NCI-H345 treated with DMSO at 0.1 percent for 48 hours (cell line): ENCODE data around the gene SNX33.
"Not testable (repeated sequence)": the region's sequence is repeated elsewhere in the genome, so short reads cannot be mapped to it uniquely, and the experiment has no call there.

Experiments
- DNase-seq: peaks from one replicate; lab custom pipeline; 2025; ENCODE audit not compliant: unreplicated experiment; lab: John Stamatoyannopoulos, UW

SNX33 gene

DNA sequence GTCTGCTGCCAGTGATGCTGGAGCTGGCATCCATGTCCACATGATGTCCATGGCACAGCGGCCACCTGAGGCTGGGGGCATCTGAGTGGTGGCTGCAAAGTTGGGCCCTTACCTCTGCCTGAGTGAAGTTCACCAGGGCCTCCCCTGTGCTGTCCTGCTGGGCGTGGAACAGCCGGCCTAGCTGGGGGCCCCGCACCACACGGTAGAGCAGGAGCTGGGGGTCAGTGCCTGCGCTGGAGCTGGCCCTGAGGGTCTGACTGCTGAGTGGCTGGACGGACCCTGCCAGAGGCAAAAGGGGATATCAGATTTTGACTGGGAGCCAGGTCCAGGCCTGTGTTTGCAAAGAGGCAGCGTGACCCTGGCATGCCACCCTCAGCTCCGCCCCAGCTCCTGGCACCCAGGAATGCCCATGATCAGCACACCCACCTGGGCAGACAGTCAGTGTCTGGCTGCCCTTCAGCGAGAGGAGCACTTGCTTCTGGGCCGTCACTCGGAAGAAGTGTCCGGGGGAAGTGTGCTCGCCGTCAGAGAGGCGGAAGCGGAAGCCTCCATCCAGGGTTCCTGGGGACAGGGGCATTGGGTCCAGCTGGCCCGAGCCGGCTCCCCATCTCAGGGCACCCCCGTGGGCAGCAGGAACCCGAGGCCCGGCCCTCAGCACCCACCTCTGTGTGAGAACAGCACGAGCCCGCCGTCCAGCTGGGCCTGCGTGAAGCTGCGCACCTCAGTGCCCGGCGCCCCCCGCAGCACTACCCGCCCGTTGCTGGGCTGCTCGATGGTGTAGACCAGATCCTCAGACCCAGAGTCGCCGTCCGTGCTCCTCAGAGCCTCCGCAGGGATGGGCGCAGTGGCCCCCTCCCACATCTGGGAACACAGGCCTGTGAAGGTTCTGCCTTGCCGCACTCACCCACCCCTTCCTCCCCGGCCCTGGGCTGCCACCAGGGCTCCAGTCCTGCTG lies 34.7 kb downstream of the SNX33 start:
- no peak for DNase-seq

DNA sequence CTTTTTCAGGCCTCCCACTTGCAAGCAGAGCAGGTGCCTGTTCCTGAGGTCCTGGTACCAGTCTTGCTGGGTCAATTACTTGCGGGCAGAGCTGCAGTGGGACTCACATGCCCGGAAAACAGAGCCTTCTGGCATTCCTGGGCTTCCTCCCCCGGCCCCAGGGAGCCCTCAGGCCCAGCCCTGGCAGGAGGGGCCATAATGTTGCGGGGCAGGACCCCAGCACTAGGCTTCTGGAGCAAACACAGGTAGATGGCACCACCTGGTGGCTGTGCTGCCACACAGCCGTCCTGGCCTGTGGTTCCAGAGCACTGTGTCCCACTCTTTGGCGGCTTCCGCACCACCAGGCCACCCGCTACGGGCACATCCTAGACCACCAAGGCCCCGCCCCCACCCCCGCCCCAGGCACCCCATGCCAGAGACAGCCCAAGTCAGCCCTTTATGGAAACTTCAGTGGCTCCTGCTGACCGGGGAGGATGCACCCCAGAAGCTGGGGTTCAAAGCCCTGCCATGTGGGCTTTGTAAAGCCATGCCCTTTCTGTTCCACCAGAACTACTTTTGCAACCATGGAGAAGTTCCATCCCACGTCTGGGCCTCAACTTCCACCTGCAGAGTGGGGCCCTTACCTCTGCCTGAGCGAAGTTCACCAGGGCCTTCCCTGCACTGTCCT lies 36.1 kb downstream of the SNX33 start:
- peak; percentile 12 for DNase-seq

DNA sequence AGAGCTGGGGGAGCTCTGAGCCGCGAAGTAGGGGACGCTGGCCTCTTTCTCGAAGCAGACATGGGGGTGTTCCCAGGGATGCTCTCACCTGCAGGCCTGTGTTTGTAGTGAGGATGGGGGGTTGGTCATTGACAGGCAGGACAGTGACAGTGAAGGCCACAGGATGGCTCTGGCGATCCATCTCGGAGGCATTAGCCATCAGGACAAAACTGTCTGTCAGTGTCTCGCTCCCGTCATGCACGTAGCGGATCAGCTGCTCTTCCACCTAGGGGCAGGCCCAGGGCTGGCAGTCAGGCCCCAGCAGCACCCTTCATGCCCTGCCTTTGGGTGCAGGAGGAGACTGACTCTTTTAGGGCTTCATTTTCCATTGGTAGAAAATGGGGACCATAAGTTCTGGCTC lies 36.9 kb downstream of the SNX33 start:
- DNase-seq, result no peak

DNA sequence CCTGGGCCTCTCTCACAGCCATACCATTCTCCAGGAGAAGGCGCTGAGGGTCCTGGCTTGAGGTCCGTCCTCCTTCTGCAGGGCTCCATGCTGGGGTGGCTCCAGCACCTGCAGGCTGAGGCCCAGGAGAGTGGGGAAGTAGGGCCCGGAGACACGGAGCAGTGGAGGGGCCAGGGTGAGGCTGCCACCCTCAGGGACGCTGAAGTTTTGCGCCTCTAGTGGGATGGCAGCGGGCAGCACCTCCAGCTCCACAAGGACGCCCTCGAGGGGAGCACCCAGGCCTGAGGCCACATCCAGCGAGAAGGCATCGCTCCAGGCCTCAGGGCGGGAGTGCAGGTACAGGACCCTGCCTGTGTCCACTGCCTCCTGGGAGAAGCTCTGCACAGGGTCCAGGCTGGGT lies 37.5 kb downstream of the SNX33 start:
- DNase-seq, result no peak

DNA sequence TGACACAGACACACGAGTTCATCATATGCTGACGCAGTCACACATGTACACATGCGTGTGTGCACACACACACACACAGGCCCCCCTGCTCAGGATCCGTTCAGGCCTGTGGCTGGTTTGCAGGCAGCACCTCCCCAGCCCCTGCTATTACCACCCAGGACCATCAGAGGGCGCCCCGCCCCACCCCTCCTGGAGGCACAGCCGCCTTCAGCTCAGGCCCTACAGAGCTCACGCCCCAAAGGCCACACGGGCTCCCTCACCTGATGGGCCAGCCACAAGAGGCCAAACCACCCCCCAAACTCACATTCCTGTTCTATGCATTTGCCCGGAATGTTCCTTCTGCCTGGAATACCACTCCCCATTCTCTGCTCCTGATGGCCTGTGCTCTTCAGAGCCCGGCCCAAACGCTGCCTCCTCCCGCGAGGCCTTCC lies 38.5 kb downstream of the SNX33 start:
- not testable (repeated sequence) for DNase-seq

DNA sequence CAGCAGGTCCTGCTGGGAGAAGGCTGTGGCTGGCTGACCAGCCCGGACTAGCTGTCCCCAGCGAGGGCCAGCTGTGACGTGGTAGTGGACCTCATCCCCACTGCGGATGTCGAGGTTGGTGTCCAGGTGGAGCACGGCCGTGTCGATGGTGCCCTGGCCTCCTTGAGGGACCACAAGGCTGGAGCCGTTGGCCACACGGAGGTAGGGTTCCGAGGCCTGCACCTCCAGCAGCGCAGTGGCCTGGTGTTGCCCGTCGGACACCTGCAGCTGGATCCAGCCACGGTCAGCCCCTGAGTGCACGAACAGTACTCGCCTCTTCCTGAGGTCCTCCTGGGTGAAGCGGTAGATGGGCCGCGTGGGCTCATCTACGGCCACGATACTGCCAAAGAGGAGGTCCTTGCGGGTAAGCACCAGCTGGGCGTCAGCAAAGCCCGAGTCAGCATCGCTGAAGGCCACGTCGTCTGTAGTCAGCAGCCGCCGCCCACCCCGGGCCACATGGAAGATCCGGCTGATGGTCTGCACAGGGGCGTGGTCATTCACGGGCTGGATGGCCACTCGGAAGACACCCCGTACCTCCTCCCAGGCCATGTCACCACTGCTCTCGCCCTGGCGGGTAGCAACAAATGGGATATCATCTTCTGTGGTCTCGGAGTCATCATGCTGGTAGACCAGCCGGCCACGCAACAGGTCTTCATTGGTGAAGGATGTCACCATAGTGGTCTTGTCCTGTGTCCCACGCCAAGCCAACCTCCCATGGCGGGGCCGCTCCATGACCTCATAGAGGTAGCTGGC lies 40.0 kb downstream of the SNX33 start:
- no peak for DNase-seq

DNA sequence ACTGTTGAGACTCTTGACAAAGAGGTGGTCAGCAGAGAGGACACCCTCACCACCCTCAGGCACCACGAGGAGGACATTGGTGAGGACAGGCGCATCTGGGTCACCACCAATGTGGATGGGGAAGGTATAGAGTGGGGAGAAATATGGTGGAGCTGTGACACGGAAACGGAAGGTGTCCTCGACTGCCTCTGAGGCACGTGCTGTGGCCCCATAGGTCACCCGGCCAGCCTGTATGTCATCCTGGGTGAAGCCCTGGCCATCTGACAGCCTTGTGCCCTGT lies 40.5 kb downstream of the SNX33 start:
- no peak for DNase-seq

DNA sequence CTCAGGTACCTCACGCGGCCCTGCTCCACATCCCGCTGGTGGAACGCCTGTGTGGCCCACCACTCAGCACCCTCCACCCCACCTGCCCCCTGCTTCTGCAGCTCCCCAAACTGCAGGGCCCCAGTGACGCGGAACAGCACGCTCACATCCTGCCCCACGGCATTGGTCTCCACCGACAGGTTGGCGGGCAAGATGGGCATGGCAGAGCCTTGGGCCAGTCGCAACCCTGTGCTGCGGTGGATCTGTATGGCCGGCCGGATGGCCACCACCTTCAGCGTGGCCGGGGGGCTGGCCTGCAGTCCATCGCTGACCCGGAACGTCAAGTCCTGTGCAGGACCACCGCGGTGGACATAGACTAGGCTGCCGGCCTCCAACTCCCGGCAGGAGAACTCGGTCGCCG lies 41.1 kb downstream of the SNX33 start:
- DNase-seq, result no peak

DNA sequence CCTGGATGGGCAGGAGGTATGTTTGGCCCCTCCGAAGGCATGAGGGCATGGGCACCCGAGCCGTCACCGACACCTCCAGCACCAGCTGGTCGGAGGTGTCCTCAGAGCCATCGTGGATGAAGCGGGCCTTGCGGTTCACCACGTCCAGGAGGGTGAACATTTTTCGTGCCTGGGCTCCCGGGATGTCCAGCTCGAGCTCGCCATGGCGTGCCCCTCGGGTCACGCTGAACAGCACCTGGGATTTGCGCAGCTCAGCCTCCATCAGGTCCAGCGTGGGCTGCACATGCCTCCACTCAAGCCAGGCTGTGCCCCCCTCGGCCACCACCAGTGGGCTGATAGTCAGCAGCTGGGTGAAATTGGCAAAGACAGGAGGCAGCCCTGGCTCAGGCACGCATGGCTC lies 41.7 kb downstream of the SNX33 start:
- not testable (repeated sequence) for DNase-seq

DNA sequence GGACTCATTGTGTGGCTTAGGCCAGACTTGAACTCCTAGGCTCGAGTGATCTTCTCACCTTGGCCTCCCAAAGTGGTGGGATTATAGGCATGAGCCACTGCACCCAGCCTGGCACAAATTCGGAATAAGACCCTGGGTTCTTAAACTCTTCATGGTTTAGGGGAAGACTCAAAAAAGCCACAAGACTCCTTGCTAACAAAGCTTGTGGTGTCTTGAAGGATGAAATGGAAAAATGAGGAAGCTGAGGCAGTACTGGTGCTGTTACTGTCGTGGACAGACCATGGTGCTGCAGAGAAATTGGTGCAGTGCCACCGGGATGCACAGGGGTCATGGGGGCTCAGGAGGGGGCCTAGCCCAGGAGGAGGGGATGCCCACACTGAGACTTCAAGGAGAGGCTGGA lies 44.6 kb downstream of the SNX33 start:
- not testable (repeated sequence) for DNase-seq

DNA sequence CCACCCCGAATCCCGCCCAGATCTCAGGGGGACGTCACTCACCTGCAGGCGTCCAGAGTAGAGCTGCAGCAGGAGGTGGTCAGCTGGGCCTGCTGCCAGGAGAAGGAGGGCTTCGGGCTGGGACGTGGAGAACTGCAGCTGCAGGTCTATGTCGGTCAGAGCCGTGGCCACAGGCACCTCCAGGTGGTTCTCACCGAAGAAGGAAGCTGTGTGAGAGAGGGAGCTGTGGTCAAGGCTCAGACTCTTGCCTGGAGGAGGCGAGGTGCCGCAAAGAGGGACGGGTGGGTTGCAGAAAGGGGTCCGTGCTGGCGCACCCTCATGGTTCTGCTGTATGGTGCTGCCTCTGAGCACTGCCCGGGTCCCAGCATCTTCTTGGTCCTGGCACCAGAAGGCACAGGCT lies 45.3 kb downstream of the SNX33 start:
- DNase-seq, result not testable (repeated sequence)

DNA sequence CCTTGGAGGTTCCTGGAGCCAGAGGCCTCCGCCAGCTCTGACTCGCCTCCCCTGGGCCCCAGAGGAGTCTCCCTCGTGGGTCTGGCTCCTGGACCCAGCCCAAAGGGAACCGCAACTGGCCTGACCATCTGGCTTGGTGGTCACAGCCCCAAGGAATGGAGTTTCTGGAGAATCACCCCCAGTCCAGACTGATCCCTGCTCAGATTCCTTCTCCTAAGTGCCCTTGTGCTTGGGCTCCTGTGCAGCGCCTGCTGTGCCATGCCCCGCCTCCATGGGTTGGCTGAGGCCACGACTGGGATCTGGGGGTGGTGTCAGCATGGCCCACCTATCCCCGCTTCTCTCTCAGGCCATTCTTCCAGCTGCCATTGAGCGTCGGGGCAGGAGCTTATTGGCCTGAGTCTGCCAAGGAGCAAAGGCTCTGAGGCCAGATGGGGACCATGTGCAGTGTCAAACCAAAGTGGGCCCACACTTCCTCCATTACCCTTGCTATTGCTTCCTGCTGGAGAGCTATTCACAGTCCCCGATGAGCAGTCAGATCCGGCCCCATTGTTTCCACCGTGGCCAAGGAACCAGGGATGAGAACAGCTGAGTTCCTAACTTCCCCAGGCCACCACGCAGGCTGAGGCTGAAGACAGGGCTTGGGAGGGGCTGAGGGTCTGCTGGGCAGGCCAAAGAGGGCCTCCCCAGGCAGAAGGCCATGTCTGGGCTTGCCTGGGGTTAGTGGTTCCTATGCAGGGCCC lies 46.0 kb downstream of the SNX33 start:
- no peak for DNase-seq

DNA sequence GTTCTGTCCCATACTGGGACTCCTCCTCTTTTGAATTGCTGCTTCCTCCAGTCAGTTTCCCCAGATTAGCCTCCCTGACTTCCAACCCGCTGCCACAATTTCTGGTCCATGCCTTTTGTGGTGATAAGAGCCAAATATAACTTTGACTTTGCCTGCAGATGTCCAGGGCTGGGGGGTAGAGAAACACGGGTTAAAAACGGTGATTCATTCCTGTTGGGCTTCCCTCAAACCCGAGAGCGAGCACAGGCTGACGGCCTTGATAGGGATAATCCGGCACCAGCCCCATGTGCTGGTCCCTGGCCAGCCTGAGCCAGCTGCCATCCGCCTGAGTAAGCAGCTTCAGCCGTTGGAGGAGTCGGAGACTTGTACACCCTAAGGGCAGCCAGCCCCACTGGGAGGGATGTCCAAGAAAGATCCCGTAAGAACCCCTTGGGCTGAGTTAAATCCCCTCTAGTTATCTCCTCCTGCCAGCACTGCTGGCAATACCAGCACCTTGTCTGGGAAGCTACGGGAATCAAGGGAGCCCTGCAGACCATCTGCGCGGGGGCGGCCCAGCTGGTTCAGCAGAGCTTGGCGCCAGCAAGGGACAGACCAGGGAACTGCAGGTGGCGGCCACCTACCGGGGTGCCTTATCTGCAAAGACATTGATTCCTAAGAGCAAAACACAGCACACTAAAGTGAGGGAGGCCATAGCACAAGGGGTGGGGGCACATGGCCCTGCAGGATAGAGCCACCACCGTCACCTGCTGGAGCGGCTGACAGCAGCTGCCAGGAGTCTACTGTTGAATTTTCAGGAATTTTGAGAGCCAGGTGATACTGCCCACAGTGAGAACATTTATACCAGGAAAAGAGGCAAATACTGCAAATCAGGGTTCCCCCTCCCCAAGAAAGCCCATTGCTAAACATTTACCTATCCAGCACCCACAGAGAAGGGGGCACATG lies 46.8 kb downstream of the SNX33 start:
- peak; percentile 28 for DNase-seq

DNA sequence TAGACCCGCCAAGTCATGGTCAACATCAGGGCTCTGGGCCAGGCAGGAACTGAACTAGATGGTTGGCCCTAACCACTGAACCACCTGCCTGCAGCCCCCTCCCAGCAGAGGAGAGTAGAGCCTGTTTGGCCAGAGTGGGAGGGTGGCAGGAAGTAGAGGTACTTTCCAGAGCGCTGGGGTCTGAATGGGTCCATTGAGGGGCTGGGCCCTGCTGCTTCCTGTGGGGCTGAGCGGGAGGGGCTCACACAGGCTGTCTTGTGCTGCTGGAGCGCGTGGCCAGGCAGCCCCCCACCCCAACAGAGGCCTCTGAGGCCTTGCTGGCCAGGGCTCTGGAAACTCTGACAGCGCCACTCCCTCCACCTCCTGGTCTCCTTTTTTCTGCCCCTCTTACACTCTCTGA lies 47.5 kb downstream of the SNX33 start:
- DNase-seq, result no peak

DNA sequence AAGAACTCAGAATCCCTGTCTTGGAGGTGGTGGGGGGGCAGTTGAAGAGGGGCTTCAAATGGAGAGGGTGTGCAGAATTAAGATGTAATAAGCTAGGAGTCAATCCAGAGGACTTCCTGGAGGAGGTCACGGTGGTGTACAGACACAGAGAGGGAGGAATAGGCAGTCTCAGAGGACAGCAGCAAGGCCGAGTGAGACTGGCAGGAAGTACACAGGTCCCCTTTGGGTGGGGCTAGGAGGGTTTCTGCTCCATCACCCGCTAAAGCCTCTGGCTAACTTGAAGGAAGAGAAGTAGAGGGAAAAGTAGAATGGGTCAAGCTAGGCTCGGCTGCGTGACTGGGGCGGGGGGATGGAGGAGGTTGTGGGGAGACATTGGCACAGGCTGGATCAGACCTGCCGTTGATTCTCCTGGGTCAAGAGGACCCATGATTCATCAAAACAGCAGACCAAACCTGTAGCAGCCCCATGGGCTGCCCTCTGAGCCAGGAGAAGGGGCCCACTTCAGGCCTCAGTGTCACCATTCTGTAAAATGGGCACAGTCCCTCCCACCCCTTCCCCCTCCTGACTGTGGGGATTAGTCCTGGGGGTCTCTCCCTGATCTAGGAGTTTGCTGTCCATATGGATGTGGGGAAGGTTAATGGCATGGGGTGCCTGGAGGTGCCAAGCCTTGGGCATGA lies 48.1 kb downstream of the SNX33 start:
- DNase-seq, result no peak

DNA sequence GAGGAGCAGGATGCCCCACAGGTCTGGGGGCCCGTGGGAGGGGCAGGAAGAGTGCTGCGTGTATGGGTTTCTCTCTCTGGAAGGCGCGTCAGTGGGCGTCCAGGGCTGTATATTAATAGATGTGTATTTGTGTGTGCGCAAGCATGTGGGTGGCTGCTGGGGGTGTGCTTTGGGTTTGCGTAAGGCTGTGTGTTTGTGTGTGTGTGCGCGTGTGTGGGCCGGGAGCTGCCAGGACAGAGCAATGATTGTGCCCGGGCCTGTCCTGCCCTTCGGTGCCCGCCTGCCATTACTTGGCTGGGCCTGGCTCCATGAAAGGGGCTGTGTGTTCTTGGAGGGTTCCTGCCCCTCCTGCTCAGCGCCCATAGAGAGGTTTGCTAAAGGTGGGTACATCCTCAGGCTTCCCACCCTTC lies 48.6 kb downstream of the SNX33 start:
- DNase-seq, result no peak

DNA sequence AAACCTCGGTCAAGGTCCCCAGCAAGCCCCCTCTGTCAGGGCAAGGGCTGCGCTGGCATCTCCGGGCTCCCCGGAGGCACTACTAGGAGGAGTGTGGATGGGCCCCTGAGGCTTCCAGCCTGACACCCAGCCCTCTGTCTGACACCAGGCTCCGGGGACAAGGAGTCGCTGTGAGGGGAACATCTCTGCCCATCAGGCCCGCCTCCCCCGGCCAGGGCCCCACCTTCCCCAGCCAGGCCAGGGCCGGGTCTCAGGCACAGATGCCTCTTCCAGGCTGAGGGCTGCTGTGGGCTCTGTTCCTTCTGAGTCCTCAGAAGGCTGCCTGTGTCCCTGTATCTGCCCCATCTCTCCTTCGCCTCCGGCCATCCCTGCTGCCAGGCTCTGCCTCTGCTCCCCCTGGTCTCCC lies 49.1 kb downstream of the SNX33 start:
- DNase-seq, result no peak

DNA sequence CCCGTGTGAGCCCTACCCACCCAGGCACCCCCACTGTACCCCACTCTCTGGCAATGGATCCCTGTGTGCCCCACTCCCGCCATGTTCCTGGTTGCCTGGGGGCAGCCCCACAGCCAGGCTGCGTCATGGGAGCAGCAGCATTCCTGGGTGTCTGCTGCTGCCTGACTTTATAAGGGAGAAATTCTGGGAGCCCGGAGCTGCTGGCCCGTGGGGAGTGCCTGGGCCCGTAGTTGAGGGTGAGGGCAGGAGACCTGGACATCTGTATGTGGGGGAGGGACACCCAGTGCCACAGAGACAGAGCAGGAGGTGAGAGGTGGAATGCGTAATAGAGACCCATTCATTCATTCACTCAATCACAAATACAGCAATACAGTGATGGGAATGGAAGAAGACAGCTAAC lies 49.8 kb downstream of the SNX33 start:
- no peak for DNase-seq

DNA sequence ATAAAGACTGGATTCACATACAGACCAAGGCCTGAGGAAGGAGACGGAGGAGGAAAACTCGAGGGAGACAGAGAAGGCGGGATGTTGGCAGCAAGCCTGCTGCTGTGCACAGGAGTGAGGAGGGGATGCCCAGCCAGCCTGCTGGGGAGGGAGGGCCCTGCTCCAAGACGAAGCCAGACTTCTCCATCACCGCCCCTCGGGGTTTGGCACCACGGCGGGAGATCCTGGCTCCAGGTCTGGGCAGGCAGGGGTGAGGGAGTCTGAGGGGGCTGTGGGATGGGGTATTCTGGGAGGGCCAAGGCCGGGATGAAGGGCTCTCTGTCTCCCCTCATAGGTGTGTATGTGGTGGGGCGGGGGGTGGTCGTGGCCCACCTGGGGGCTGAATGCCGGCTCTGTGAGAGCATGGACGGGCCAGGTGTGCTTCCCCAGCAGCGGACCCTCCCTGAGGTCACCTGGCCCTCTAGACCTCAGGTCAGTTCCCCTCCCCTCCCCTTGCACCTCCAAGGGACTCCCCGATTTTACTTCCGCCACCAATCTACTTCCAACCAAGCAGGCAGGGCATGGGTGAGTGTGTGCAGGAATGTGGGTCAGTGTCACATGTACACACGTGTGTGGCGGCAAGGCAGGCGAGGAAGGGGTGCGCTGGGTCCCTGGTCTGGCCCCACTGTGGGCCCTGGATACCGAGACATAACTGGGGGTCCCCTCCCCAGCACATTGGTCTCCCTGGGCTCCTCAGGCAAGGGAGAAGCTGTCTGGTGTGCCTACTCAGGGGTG lies 50.4 kb downstream of the SNX33 start:
- DNase-seq, result not testable (repeated sequence)
